OCI-LY7 (cell line): Measurements from ENCODE around the gene HSPB3.

Source experiments
- EZH2phosphoT487 ChIP-seq: fragments of 200-600 bp; sonication (generic); IDR thresholded peaks from 2 replicates; pipeline ENCODE4 v1.6.1; 2018; ENCODE audit warnings: low read depth, borderline replicate concordance, mild to moderate bottlenecking, mixed run types, antibody characterized with exemption, low read length, moderate library complexity, mixed read lengths
- TF ChIP-seq, protein P1 (sequence below): fragments of 200-600 bp; sonication (generic); conservative IDR thresholded peaks from 2 replicates; pipeline ENCODE4 v1.5.1; 2014; ENCODE audit warnings: mild to moderate bottlenecking, antibody characterized with exemption, low read length, moderate library complexity, mixed read lengths

DNA sequence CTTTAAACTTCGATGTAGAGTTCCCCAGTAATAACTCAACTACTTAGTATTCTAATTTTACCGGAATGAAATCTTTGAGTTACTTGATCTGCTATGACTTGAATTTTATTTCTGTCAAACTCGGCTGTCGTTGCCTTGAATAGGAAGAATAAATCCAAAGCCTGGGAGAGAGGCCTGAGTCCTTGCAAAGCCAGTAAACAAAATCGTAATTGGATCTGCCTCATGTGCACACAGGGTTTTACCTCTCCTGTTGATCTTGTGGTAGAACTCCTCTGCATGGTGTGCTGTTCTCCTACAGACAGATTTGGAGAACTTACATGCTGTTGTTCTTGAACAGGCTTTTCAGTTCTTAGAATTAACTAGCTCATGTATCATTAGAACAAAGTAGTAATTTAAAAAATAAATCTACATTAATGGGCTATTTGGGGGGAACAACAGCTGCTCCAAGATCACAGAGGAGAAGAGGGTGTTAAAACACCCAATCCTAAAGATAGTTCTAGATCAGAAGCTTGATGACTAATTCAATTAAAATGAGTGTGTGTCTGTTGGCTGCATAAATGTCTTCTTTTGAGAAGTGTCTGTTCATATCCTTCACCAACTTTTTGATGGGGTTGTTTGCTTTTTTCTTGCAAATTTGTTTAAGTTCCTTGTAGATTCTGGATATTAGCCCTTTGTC is 28.9 kb downstream of the HSPB3 start:
- TF ChIP-seq, protein P1, sequence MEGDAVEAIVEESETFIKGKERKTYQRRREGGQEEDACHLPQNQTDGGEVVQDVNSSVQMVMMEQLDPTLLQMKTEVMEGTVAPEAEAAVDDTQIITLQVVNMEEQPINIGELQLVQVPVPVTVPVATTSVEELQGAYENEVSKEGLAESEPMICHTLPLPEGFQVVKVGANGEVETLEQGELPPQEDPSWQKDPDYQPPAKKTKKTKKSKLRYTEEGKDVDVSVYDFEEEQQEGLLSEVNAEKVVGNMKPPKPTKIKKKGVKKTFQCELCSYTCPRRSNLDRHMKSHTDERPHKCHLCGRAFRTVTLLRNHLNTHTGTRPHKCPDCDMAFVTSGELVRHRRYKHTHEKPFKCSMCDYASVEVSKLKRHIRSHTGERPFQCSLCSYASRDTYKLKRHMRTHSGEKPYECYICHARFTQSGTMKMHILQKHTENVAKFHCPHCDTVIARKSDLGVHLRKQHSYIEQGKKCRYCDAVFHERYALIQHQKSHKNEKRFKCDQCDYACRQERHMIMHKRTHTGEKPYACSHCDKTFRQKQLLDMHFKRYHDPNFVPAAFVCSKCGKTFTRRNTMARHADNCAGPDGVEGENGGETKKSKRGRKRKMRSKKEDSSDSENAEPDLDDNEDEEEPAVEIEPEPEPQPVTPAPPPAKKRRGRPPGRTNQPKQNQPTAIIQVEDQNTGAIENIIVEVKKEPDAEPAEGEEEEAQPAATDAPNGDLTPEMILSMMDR, result no peak
- no peak for TF ChIP-seq EZH2phosphoT487
